Activated T-cell treated with anti-CD3 and anti-CD28 coated beads, Interleukin-2, amount 50 U/mL, for 72 hours (primary cell): ENCODE data around the gene ENOX1. TPM values are rescaled to one million over a fixed set of nuclear protein-coding genes. Genes with fewer than 3 reads are reported as not detected.
"Not testable (repeated sequence)": the region's sequence is repeated elsewhere in the genome, so short reads cannot be mapped to it uniquely, and the experiment has no call there.

Experiments used
- ATAC-seq, 2 donors: fragments of 150-1000 bp; cut with Tn5 transposase; replicated peaks in 1 of 2; 2 replicates each; pipeline ENCODE4 v1.10.0; 2021; ENCODE audit warnings: moderate library complexity in 2 of 2, mild to moderate bottlenecking in 1 of 2
- DNase-seq, 2 donors: peaks; one replicate each; pipeline ENCODE4 v3.0.0; 2021 to 2022; ENCODE audit warnings: mixed read lengths in 1 of 2
- H3K27ac Mint-ChIP-seq: one replicate; pipeline ENCODE4 v1.8.0; 2022; ENCODE audit warnings: mild to moderate bottlenecking, moderate library complexity, mixed read lengths
- H3K27me3 Mint-ChIP-seq: one replicate; pipeline ENCODE4 v1.8.0; 2022; ENCODE audit warnings: low read depth, mixed read lengths
- H3K36me3 Mint-ChIP-seq, 2 donors: one replicate each; pipeline ENCODE4 v1.8.0; 2022; ENCODE audit warnings: mixed read lengths in 2 of 2, mild to moderate bottlenecking in 1 of 2; ENCODE audit not compliant: insufficient read depth in 2 of 2
- H3K4me1 Mint-ChIP-seq: one replicate; pipeline ENCODE4 v1.8.0; 2022; ENCODE audit warnings: low read depth, mixed read lengths
- H3K4me3 Mint-ChIP-seq, 2 donors: one replicate each; pipeline ENCODE4 v1.8.0; 2022; ENCODE audit warnings: mild to moderate bottlenecking in 2 of 2, mixed read lengths in 2 of 2, moderate library complexity in 2 of 2
- H3K9me3 Mint-ChIP-seq, 2 donors: one replicate each; pipeline ENCODE4 v1.8.0; 2022; ENCODE audit warnings: mixed read lengths in 2 of 2
- total RNA-seq, 2 donors: library from RNA; stranded (reverse); gene quantifications; one replicate each; pipeline ENCODE4 v1.2.3, GENCODE V29; 2022

ENOX1 gene
- total RNA-seq, 2 donors from 2014 or later: 1.2 to 2.0 TPM

- Mint-ChIP-seq H3K36me3 (no peaks in the 10 kb centered on the region), H3K4me1 (no peaks in the 10 kb centered on the region), H3K27me3 (peaks cover 5% of the 10 kb centered on the region), H3K9me3 (no peaks in the 10 kb centered on the region), H3K4me3 (no peak overlapping the region), H3K27ac (no peak overlapping the region)
- ATAC-seq (no peak), DNase-seq (no peak)
These were observed 589.9 kb downstream of the ENOX1 start for GRCh38 chr13:43196750-43197370.

- no peak overlapping the region for H3K27ac Mint-ChIP-seq
- H3K4me1 Mint-ChIP-seq: no peaks in the 10 kb centered on the region
- no peak overlapping the region for H3K4me3 Mint-ChIP-seq
- peaks cover 5% of the 10 kb centered on the region for H3K27me3 Mint-ChIP-seq
- DNase-seq (no peak), ATAC-seq (no peak)
- no peaks in the 10 kb centered on the region for H3K9me3 Mint-ChIP-seq
- H3K36me3 Mint-ChIP-seq: no peaks in the 10 kb centered on the region
These were observed 590.6 kb downstream of the ENOX1 start for GRCh38 chr13:43196086-43196621.

GRCh38 chr13:43195551-43195950 is 591.2 kb downstream of the ENOX1 start:
- Mint-ChIP-seq H3K4me3 (no peak overlapping the region), H3K27ac (no peak overlapping the region), H3K9me3 (no peaks in the 10 kb centered on the region), H3K27me3 (peaks cover 5% of the 10 kb centered on the region), H3K36me3 (no peaks in the 10 kb centered on the region), H3K4me1 (no peaks in the 10 kb centered on the region)
- no peak for ATAC-seq
- no peak for DNase-seq

- H3K4me3 Mint-ChIP-seq: no peak overlapping the region
- ATAC-seq: no peak
- no peaks in the 10 kb centered on the region for H3K36me3 Mint-ChIP-seq
- peaks cover 5% of the 10 kb centered on the region for H3K27me3 Mint-ChIP-seq
- no peak overlapping the region for H3K27ac Mint-ChIP-seq
- H3K4me1 Mint-ChIP-seq: no peaks in the 10 kb centered on the region
- DNase-seq: no peak
- no peaks in the 10 kb centered on the region for H3K9me3 Mint-ChIP-seq
These were observed 591.7 kb downstream of the ENOX1 start for GRCh38 chr13:43195112-43195511.

DNA sequence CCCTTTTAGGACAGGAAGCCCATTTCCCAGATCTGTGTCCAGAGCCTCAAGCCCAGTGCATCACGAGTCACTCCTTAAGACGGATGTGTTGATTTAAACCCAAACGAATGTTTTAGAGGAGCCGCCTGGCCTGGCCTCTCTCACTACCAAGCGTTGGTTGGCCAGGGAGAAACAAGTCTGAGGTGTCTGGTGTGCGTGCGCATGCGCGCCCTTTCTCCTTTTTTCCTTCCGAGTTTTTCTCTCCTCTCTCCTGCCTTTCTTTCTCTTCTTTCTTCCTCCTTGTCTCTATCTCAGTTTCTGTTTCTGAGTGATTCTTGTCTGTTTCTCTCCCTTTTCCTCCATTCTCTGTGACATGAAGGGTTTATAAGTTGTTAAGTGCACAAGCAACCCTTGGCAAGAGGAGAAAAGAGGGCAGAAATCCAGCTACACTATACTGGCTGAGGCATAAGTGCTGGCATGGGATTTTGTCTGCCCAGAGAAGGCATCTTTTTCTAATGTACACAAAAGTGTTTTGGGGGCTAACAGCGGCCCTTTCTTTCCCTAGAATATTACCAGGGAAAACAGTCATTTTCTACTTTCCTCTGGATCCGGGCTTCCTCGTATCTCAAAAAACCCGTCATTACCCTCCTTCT is 592.9 kb downstream of the ENOX1 start:
- peaks cover under 1% of the 10 kb centered on the region for H3K27me3 Mint-ChIP-seq
- no peak overlapping the region for H3K4me3 Mint-ChIP-seq
- H3K36me3 Mint-ChIP-seq: no peaks in the 10 kb centered on the region
- no peaks in the 10 kb centered on the region for H3K9me3 Mint-ChIP-seq
- no peak overlapping the region for H3K27ac Mint-ChIP-seq
- ATAC-seq (no peak), DNase-seq (no peak)
- no peaks in the 10 kb centered on the region for H3K4me1 Mint-ChIP-seq

GRCh38 chr13:43191546-43191945 is 595.2 kb downstream of the ENOX1 start:
- DNase-seq: no peak
- Mint-ChIP-seq H3K4me1 (no peaks in the 10 kb centered on the region), H3K4me3 (no peak overlapping the region), H3K9me3 (no peaks in the 10 kb centered on the region), H3K36me3 (no peaks in the 10 kb centered on the region), H3K27me3 (no peaks in the 10 kb centered on the region), H3K27ac (no peak overlapping the region)
- ATAC-seq: no peak

GRCh38 chr13:43185226-43185625 is 601.5 kb downstream of the ENOX1 start:
- no peak overlapping the region for H3K4me3 Mint-ChIP-seq
- no peak for ATAC-seq

DNA sequence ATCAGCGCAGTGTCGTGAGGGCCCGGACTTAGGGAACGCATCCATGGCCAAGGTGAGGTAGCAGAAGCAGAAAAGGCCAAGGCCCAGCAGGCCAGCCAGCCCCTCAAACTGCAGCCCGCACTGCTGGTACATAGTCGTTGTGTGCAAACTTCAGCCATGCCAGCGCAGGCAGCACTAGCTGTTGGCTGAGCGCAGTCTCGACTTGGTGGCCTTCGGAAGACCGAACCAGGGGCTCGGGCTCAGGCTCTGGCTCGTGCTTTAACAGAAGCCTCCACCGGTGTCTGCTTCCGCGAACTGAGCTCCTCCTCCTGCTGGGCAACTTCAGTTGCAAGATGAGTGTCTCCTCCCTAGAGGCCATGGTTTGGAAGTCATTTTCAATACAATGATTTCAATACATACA is 605.9 kb downstream of the ENOX1 start:
- H3K9me3 Mint-ChIP-seq: no peaks in the 10 kb centered on the region
- no peak overlapping the region for H3K27ac Mint-ChIP-seq
- no peaks in the 10 kb centered on the region for H3K4me1 Mint-ChIP-seq
- H3K27me3 Mint-ChIP-seq: no peaks in the 10 kb centered on the region
- no peak overlapping the region for H3K4me3 Mint-ChIP-seq
- H3K36me3 Mint-ChIP-seq: no peaks in the 10 kb centered on the region
- DNase-seq (no peak), ATAC-seq (no peak)

More at GRCh38 chr13:43185226-43185625, 601.5 kb downstream of the ENOX1 start:
- Mint-ChIP-seq H3K4me1 (no peaks in the 10 kb centered on the region), H3K27ac (no peak overlapping the region), H3K27me3 (no peaks in the 10 kb centered on the region), H3K36me3 (no peaks in the 10 kb centered on the region), H3K9me3 (no peaks in the 10 kb centered on the region)
- DNase-seq: no peak

GRCh38 chr13:43180036-43180660 is 606.6 kb downstream of the ENOX1 start:
- H3K4me3 Mint-ChIP-seq: no peak overlapping the region
- DNase-seq (no peak), ATAC-seq (no peak)
- no peaks in the 10 kb centered on the region for H3K36me3 Mint-ChIP-seq
- no peaks in the 10 kb centered on the region for H3K9me3 Mint-ChIP-seq
- H3K4me1 Mint-ChIP-seq: no peaks in the 10 kb centered on the region
- H3K27ac Mint-ChIP-seq: no peak overlapping the region
- no peaks in the 10 kb centered on the region for H3K27me3 Mint-ChIP-seq

DNA sequence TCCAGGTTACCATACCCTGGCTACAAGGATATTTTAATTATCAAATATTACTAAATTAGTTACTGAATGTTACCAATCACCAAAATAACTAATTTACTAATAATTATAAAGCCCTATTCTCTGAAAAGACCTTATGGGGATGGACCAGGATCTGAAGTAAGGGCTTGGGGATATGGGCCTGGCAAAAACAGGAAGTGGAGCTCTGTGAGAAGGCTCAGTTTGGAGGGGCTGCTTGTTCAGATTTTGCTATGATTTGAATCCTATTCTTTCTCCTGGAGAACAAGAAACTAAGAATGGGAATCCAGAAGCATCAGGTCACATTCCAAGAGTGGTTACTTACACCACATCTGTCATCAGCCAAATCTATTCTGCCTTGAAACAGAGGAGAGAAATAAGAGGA is 615.3 kb downstream of the ENOX1 start:
- no peak overlapping the region for H3K27ac Mint-ChIP-seq
- H3K36me3 Mint-ChIP-seq: no peaks in the 10 kb centered on the region
- H3K4me1 Mint-ChIP-seq: no peaks in the 10 kb centered on the region
- DNase-seq (no peak), ATAC-seq (no peak)
- no peaks in the 10 kb centered on the region for H3K27me3 Mint-ChIP-seq
- H3K9me3 Mint-ChIP-seq: no peaks in the 10 kb centered on the region
- H3K4me3 Mint-ChIP-seq: no peak overlapping the region

DNA sequence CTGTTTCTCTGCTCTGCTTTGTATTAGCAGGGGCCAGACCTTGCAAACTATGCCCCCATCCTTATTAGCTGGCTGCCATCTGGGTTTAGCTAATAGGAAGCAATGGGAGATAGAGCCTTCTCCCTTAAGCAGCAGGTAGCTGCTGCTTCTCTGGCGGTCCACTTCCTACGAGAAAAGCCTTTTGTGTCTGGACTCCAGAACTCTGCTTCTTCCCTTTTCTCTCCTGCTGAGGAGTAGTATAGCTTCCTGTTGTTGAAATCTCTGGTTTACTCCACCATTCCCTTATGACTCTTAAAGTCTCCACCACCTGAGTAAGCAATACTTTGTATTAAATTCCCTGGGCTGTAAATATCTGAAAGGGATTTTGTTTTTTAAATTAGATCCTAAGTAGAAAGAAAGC is 616.3 kb downstream of the ENOX1 start:
- Mint-ChIP-seq H3K27ac (no peak overlapping the region), H3K27me3 (no peaks in the 10 kb centered on the region), H3K36me3 (no peaks in the 10 kb centered on the region), H3K9me3 (no peaks in the 10 kb centered on the region), H3K4me1 (no peaks in the 10 kb centered on the region), H3K4me3 (no peak overlapping the region)
- no peak for ATAC-seq
- no peak for DNase-seq

DNA sequence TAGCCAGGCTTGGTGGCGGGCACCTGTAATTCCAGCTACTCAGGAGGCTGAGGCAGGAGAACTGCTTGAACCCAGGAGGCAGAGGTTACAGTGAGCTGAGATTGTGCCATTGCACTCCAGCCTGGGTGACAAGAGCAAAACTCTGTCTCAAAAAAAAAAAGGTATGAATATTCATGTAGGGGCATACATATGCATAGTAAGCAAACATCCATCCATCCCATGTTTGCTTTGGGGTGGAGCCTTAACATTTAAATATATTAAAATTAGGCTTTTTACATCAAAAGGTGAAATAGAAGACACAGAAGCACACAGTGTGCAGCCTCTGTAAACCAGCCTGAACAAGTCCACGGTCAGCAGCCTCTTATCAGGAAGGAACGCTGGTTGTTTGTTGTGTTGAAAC is 618.3 kb downstream of the ENOX1 start:
- not testable (repeated sequence) for H3K27me3 Mint-ChIP-seq, H3K4me3 Mint-ChIP-seq, H3K36me3 Mint-ChIP-seq, H3K4me1 Mint-ChIP-seq, DNase-seq, H3K27ac Mint-ChIP-seq, ATAC-seq, H3K9me3 Mint-ChIP-seq

- H3K4me3 Mint-ChIP-seq: no peak overlapping the region
These were observed 619.0 kb downstream of the ENOX1 start for GRCh38 chr13:43167731-43168130.

More at GRCh38 chr13:43167731-43168130, 619.0 kb downstream of the ENOX1 start:
- ATAC-seq (no peak), DNase-seq (no peak)
- H3K27ac Mint-ChIP-seq: no peak overlapping the region
- H3K9me3 Mint-ChIP-seq: peaks cover 0 to 5% of the 10 kb centered on the region in 2 donors
- H3K4me1 Mint-ChIP-seq: no peaks in the 10 kb centered on the region
- H3K36me3 Mint-ChIP-seq: peaks cover 1 to 3% of the 10 kb centered on the region in 2 donors
- no peaks in the 10 kb centered on the region for H3K27me3 Mint-ChIP-seq
